ENCODE measurements around the gene SRPK2. TPM values are rescaled to one million over a fixed set of nuclear protein-coding genes. Genes with fewer than 3 reads are reported as not detected.

The SRPK2 gene
- total RNA-seq, 1 experiment from 2014 or later, result 21.6 TPM

DNA sequence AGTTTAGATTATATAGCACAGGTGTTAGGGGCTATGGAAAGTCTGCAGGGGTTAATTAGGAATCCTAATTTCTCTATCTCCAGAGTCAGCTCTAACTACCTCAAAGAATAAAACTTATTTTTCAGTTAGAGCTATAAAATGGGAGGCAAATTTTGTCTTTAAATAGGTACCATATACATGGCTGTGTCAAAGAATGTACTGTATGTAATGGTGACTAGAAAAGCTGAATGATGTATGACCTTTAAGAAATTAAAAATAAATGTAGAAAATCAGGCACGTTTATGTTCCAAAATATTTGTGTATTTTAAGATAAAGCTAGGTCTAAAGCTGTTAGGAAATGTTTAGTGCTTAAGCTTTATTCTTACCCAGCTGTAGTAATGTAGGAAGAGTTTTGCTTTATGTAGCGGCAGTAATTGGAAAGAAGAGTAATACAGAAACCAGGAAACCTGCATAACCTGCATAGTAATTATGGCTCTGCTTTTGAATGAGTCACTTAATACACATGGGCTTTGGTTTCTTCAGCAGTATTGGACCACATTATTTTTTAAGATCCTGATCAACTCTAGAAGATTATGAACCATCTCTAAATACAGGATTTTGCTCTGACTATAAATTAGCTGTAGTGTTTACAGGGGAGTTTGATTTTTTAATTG, 289.7 kb downstream of the SRPK2 start:
- Histone ChIP-seq H3K27ac (ENCODE audit: low read length) (peak overlapping the region; percentile 53), H3K9me2 (replicated peaks; ENCODE audit: low read length) (no peaks in the 10 kb centered on the region), H3K79me2 (ENCODE audit: low read length) (no peaks in the 10 kb centered on the region), H3K4me2 (ENCODE audit: low read length) (peak overlapping the region; percentile 68), H3K9me3 (ENCODE audit: low read length) (no peaks in the 10 kb centered on the region), H3F3A (ENCODE audit: low read length, unreplicated experiment) (peaks cover 15% of the 10 kb centered on the region), H3K27me3 (ENCODE audit: low read length) (no peaks in the 10 kb centered on the region), H3K9ac (ENCODE audit: low read length) (no peak overlapping the region), H3K36me3 (ENCODE audit: low read depth, low read length) (peaks cover 20% of the 10 kb centered on the region; the same call in 1 of the 2 replicates), H3K4me3 (ENCODE audit: low read length) (no peak overlapping the region), H2AFZ (ENCODE audit: low read length) (no peak overlapping the region), H4K20me1 (ENCODE audit: low read length) (no peaks in the 10 kb centered on the region), H3K4me1 (ENCODE audit: insufficient read depth, low read length) (peaks cover 52% of the 10 kb centered on the region)
- DNase-seq (peak; percentile 82), ATAC-seq (peak; percentile 68)
- TF ChIP-seq, protein P1, sequence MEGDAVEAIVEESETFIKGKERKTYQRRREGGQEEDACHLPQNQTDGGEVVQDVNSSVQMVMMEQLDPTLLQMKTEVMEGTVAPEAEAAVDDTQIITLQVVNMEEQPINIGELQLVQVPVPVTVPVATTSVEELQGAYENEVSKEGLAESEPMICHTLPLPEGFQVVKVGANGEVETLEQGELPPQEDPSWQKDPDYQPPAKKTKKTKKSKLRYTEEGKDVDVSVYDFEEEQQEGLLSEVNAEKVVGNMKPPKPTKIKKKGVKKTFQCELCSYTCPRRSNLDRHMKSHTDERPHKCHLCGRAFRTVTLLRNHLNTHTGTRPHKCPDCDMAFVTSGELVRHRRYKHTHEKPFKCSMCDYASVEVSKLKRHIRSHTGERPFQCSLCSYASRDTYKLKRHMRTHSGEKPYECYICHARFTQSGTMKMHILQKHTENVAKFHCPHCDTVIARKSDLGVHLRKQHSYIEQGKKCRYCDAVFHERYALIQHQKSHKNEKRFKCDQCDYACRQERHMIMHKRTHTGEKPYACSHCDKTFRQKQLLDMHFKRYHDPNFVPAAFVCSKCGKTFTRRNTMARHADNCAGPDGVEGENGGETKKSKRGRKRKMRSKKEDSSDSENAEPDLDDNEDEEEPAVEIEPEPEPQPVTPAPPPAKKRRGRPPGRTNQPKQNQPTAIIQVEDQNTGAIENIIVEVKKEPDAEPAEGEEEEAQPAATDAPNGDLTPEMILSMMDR (conservative IDR thresholded peaks at IDR 0.05; ENCODE audit: low read depth, low read length), result no peak
- TF ChIP-seq EZH2phosphoT487 (IDR thresholded peaks at IDR 0.05; ENCODE audit: borderline replicate concordance, low read length) (no peak), EZH2 (IDR thresholded peaks at IDR 0.05; ENCODE audit: low read length, unreplicated experiment) (no peak)
- intact Hi-C loops (cut with micrococcal nuclease), result loop anchor here (2.0 to 10.0 kb wide), 3 partner anchors 114 to 176 kb away; no protein-coding TSS in a partner anchor
- CTCF ChIA-PET, result interaction anchor here (0.7 kb wide), 1 partner anchor 143 kb away, joined by 3 read pairs; no protein-coding TSS in a partner anchor
- POLR2A ChIA-PET (ENCODE audit: unreplicated experiment), result interaction anchor here (0.5 to 0.6 kb wide), 2 partner anchors 40 to 88 kb away, joined by 3 to 7 read pairs; no protein-coding TSS in a partner anchor
- BruUV-seq (replicated peaks), result no TSS peak

DNA sequence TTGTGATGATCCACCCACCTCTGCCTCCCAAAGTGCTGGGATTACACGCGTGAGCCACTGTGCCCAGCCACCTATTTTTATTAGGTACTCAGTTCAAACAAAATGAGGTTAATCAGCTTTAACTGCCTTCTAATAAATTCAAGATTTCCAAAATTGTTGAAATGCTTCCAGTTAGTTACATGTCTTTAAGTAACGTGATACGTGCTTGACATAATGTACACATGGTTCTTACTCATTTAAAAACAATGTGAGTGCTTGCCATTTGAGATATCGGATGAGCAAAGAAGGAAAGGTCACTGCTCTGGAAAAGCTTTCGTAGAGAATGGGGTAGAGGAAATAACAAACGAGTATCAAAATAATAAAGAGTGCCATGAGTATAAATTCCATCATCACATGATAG, 291.1 kb downstream of the SRPK2 start:
- CTCF ChIA-PET, result no interaction called here
- Histone ChIP-seq H2AFZ (ENCODE audit: low read length) (no peak overlapping the region), H4K20me1 (ENCODE audit: low read length) (no peaks in the 10 kb centered on the region), H3F3A (ENCODE audit: low read length, unreplicated experiment) (peaks cover 15% of the 10 kb centered on the region), H3K4me2 (ENCODE audit: low read length) (peak overlapping the region; percentile 68), H3K36me3 (ENCODE audit: low read depth, low read length) (peaks cover 11% of the 10 kb centered on the region; the same call in 1 of the 2 replicates), H3K9ac (ENCODE audit: low read length) (no peak overlapping the region), H3K79me2 (ENCODE audit: low read length) (no peaks in the 10 kb centered on the region), H3K27me3 (ENCODE audit: low read length) (no peaks in the 10 kb centered on the region), H3K9me2 (replicated peaks; ENCODE audit: low read length) (no peaks in the 10 kb centered on the region), H3K9me3 (ENCODE audit: low read length) (no peaks in the 10 kb centered on the region), H3K27ac (ENCODE audit: low read length) (peak overlapping the region; percentile 53), H3K4me1 (ENCODE audit: insufficient read depth, low read length) (peaks cover 52% of the 10 kb centered on the region), H3K4me3 (ENCODE audit: low read length) (no peak overlapping the region)
- intact Hi-C loops (cut with micrococcal nuclease), result loop anchor here (2.0 to 10.0 kb wide), 4 partner anchors 83 to 175 kb away; partner anchors contain the start of gene KMT2E
- TF ChIP-seq EZH2 (IDR thresholded peaks at IDR 0.05; ENCODE audit: low read length, unreplicated experiment) (no peak), EZH2phosphoT487 (IDR thresholded peaks at IDR 0.05; ENCODE audit: borderline replicate concordance, low read length) (no peak)
- TF ChIP-seq, protein P1 (conservative IDR thresholded peaks at IDR 0.05; ENCODE audit: low read depth, low read length), result no peak
- peak; percentile 80 for ATAC-seq
- POLR2A ChIA-PET (ENCODE audit: unreplicated experiment), result interaction anchor here (0.6 kb wide), 2 partner anchors 18 to 272 kb away, joined by 4 to 7 read pairs; no protein-coding TSS in a partner anchor
- BruUV-seq (replicated peaks), result no TSS peak
- peak; percentile 89 for DNase-seq

- Histone ChIP-seq H4K20me1 (ENCODE audit: low read length) (no peaks in the 10 kb centered on the region), H3K36me3 (ENCODE audit: low read depth, low read length) (peaks cover 12% of the 10 kb centered on the region; the same call in 1 of the 2 replicates), H3K27me3 (ENCODE audit: low read length) (no peaks in the 10 kb centered on the region), H3K4me2 (ENCODE audit: low read length) (peak overlapping the region; percentile 68), H3K4me3 (ENCODE audit: low read length) (no peak overlapping the region), H3K9me3 (ENCODE audit: low read length) (no peaks in the 10 kb centered on the region), H3K4me1 (ENCODE audit: insufficient read depth, low read length) (peaks cover 52% of the 10 kb centered on the region), H2AFZ (ENCODE audit: low read length) (no peak overlapping the region), H3K9me2 (replicated peaks; ENCODE audit: low read length) (no peaks in the 10 kb centered on the region), H3F3A (ENCODE audit: low read length, unreplicated experiment) (peaks cover 15% of the 10 kb centered on the region), H3K9ac (ENCODE audit: low read length) (no peak overlapping the region), H3K27ac (ENCODE audit: low read length) (peak overlapping the region; percentile 53), H3K79me2 (ENCODE audit: low read length) (no peaks in the 10 kb centered on the region)
- TF ChIP-seq, protein P1 (conservative IDR thresholded peaks at IDR 0.05; ENCODE audit: low read depth, low read length), result no peak
- TF ChIP-seq EZH2 (IDR thresholded peaks at IDR 0.05; ENCODE audit: low read length, unreplicated experiment) (no peak), EZH2phosphoT487 (IDR thresholded peaks at IDR 0.05; ENCODE audit: borderline replicate concordance, low read length) (no peak)
- ATAC-seq (no peak), DNase-seq (peak; percentile 72)
- intact Hi-C loops (cut with micrococcal nuclease), result loop anchor here (2.0 to 10.0 kb wide), 3 partner anchors 82 to 121 kb away; partner anchors contain the start of gene KMT2E
- CTCF ChIA-PET, result no interaction called here
- POLR2A ChIA-PET (ENCODE audit: unreplicated experiment), result no interaction called here
- BruUV-seq (replicated peaks), result no TSS peak
Measured at GRCh38 chr7:105096306-105096705, 292.4 kb downstream of the SRPK2 start.

All from PC-3 (cell line).